IMR-90 (cell line): ENCODE measurements around the gene CMTR1. TPM values are rescaled to one million over a fixed set of nuclear protein-coding genes. Genes with fewer than 3 reads are reported as not detected.

ENCODE experiments used
- ATAC-seq: fragments of 200-7000 bp; cut with Tn5 transposase; 2 replicates; pipeline ENCODE4 v1.9.1; 2020; ENCODE audit warnings: low read depth, mild to moderate bottlenecking, moderate library complexity
- BruUV-seq: library from RNA; stranded (reverse); fragments of 400-500 nt; replicated peaks from 2 replicates; lab custom pipeline; 2021; lab: Mats Ljungman, UMichigan
- CTCF ChIA-PET: fragments of 300-600 bp; formaldehyde crosslinking; extraction: SDS; loops from one replicate; lab custom pipeline; 2021; ENCODE audit warnings: antibody characterized with exemption; lab: Yijun Ruan, JAX
- POLR2A ChIA-PET: fragments of 300-600 bp; sonication (Branson Sonifier 250); formaldehyde crosslinking; loops from one replicate; lab custom pipeline; 2022; ENCODE audit warnings: antibody characterized with exemption; ENCODE audit not compliant: unreplicated experiment; lab: Charles Lee
- DNase-seq: peaks from one replicate; pipeline ENCODE4 v3.0.0; 2013
- H2AFZ ChIP-seq: replicated peaks from 2 replicates; pipeline ENCODE3; 2013; ENCODE audit warnings: low read length, mild to moderate bottlenecking; ENCODE audit not compliant: poor library complexity
- H2AK5ac ChIP-seq: 2 replicates; pipeline ENCODE4 v1.6.1; 2013; ENCODE audit warnings: low read depth, low read length, inconsistent platforms
- H2AK9ac ChIP-seq: replicated peaks from 2 replicates; pipeline ENCODE3; 2013; ENCODE audit warnings: mild to moderate bottlenecking, low read depth, low read length, moderate library complexity; ENCODE audit not compliant: poor library complexity
- H2BK120ac ChIP-seq: 2 replicates; pipeline ENCODE4 v1.6.1; 2013; ENCODE audit warnings: low read depth, low read length, inconsistent platforms
- H2BK15ac ChIP-seq: 3 replicates; pipeline ENCODE4 v1.6.1; 2013; ENCODE audit warnings: low read depth, low read length, inconsistent platforms
- H2BK20ac ChIP-seq: 2 replicates; pipeline ENCODE4 v1.6.1; 2013; ENCODE audit warnings: low read depth, mild to moderate bottlenecking, inconsistent platforms, low read length, moderate library complexity
- H2BK5ac ChIP-seq: 2 replicates; pipeline ENCODE4 v1.6.1; 2013; ENCODE audit warnings: mild to moderate bottlenecking, low read depth, low read length, inconsistent platforms; ENCODE audit not compliant: poor library complexity, severe bottlenecking
- H3K14ac ChIP-seq: replicated peaks from 2 replicates; pipeline ENCODE4 v1.6.1; 2013; ENCODE audit warnings: low read depth, low read length, inconsistent platforms
- H3K18ac ChIP-seq: 2 replicates; pipeline ENCODE4 v1.6.1; 2013; ENCODE audit warnings: low read depth, low read length, control low read depth
- H3K23ac ChIP-seq: 2 replicates; pipeline ENCODE4 v1.6.1; 2013; ENCODE audit warnings: low read depth, low read length, inconsistent platforms
- H3K27ac ChIP-seq: 2 replicates; pipeline ENCODE4 v1.5.1; 2013; ENCODE audit warnings: mild to moderate bottlenecking, control low read depth, low read length; ENCODE audit not compliant: insufficient read depth
- H3K27me3 ChIP-seq: 2 replicates; pipeline ENCODE4 v1.6.1; 2013; ENCODE audit warnings: low read length; ENCODE audit not compliant: control insufficient read depth, insufficient read depth
- H3K36me3 ChIP-seq: 2 replicates; pipeline ENCODE4 v1.6.1; 2013; ENCODE audit warnings: low read length, mixed read lengths; ENCODE audit not compliant: control insufficient read depth, insufficient read depth
- H3K4ac ChIP-seq: 2 replicates; pipeline ENCODE4 v1.6.1; 2013; ENCODE audit warnings: low read depth, low read length, inconsistent platforms
- H3K4me1 ChIP-seq: 2 replicates; pipeline ENCODE4 v1.6.1; 2013; ENCODE audit warnings: low read length, mixed read lengths; ENCODE audit not compliant: control insufficient read depth, insufficient read depth
- H3K4me2 ChIP-seq: 2 replicates; pipeline ENCODE4 v1.6.1; 2013; ENCODE audit warnings: low read depth, mild to moderate bottlenecking, control low read depth, low read length, moderate library complexity
- H3K4me3 ChIP-seq: 2 replicates; pipeline ENCODE4 v1.5.1; 2013; ENCODE audit warnings: low read depth, mild to moderate bottlenecking, control low read depth, low read length, moderate library complexity; ENCODE audit not compliant: insufficient read depth
- H3K56ac ChIP-seq: 2 replicates; pipeline ENCODE4 v1.6.1; 2013; ENCODE audit warnings: low read length, inconsistent platforms; ENCODE audit not compliant: insufficient read depth; ENCODE audit errors: extremely low read depth
- H3K79me1 ChIP-seq, 2 experiments: 2 replicates each; pipeline ENCODE4 v1.6.1; 2013; ENCODE audit warnings: low read length in 2 of 2, inconsistent platforms in 1 of 2, low read depth in 1 of 2
- H3K9ac ChIP-seq: 2 replicates; pipeline ENCODE4 v1.6.1; 2013; ENCODE audit warnings: low read depth, low read length, control low read depth
- H3K9me1 ChIP-seq: 2 replicates; pipeline ENCODE4 v1.6.1; 2013; ENCODE audit warnings: low read length, inconsistent platforms; ENCODE audit not compliant: insufficient read depth
- H3K9me3 ChIP-seq: 2 replicates; pipeline ENCODE4 v1.6.1; 2013; ENCODE audit warnings: low read length; ENCODE audit not compliant: control insufficient read depth, insufficient read depth
- H4K20me1 ChIP-seq: 2 replicates; pipeline ENCODE4 v1.6.1; 2013; ENCODE audit warnings: low read length, inconsistent platforms; ENCODE audit not compliant: insufficient read depth
- H4K5ac ChIP-seq: 2 replicates; pipeline ENCODE4 v1.6.1; 2013; ENCODE audit warnings: mild to moderate bottlenecking, low read depth, low read length, control low read depth
- H4K8ac ChIP-seq, 2 experiments: 2 replicates each; pipeline ENCODE4 v1.6.1; 2013; ENCODE audit warnings: low read depth in 2 of 2, low read length in 2 of 2, control low read depth in 1 of 2, inconsistent platforms in 1 of 2
- H4K91ac ChIP-seq: 2 replicates; pipeline ENCODE4 v1.6.1; 2013; ENCODE audit warnings: low read depth, low read length, inconsistent platforms; ENCODE audit not compliant: insufficient read depth
- CEBPB ChIP-seq: IDR thresholded peaks from 2 replicates; pipeline ENCODE4 v1.6.1; 2012; ENCODE audit warnings: low read depth, low read length, improper control_type of control experiment
- CHD1 ChIP-seq: IDR thresholded peaks from 2 replicates; pipeline ENCODE4 v1.6.1; 2012; ENCODE audit warnings: low read depth, low read length, improper control_type of control experiment
- MAFK ChIP-seq: IDR thresholded peaks from 2 replicates; pipeline ENCODE4 v1.6.1; 2012; ENCODE audit warnings: low read depth, low read length, improper control_type of control experiment
- MAZ ChIP-seq: IDR thresholded peaks from 2 replicates; pipeline ENCODE4 v1.6.1; 2012; ENCODE audit warnings: low read depth, mild to moderate bottlenecking, low read length, improper control_type of control experiment, moderate library complexity, borderline replicate concordance
- RAD21 ChIP-seq: IDR thresholded peaks from 2 replicates; pipeline ENCODE4 v1.6.1; 2012; ENCODE audit warnings: low read length, improper control_type of control experiment
- RCOR1 ChIP-seq: IDR thresholded peaks from 2 replicates; pipeline ENCODE4 v1.6.1; 2012; ENCODE audit warnings: mild to moderate bottlenecking, low read length, improper control_type of control experiment; ENCODE audit not compliant: insufficient replicate concordance
- RFX5 ChIP-seq: IDR thresholded peaks from 2 replicates; pipeline ENCODE4 v1.8.0; 2012; ENCODE audit warnings: low read depth, mild to moderate bottlenecking, low read length, moderate library complexity
- WGBS, 2 experiments: methylation state at CpG; one replicate each; pipeline versions ENCODE4 v1.1.5 to v1.1.7; 2013; ENCODE audit warnings: missing lambda C conversion rate in 2 of 2; ENCODE audit not compliant: insufficient read length in 1 of 2; ENCODE audit errors: extremely low coverage in 2 of 2; 5-methylcytosine and 5-hydroxymethylcytosine counted together
- dilution Hi-C: fragments of 300-500 bp; cut with HindIII; formaldehyde crosslinking; loops from one replicate; pipeline ENCODE4 v1.14.3; 2018; ENCODE audit warnings: low sequenced_read_pairs; ENCODE audit not compliant: unreplicated experiment
- in situ Hi-C: fragments of 300-500 bp; cut with MboI; formaldehyde crosslinking; loops from 3 replicates; pipeline ENCODE4 v1.14.3; 2019; ENCODE audit warnings: low sequenced_read_pairs, inconsistent platforms, mixed read lengths
- intact Hi-C: fragments of 100-400 bp; cut with micrococcal nuclease; formaldehyde crosslinking; loops from 2 replicates; pipeline ENCODE4 v1.10.0; 2022
- polyA plus RNA-seq, 3 experiments: library from polyadenylated mRNA; depleted of rRNA; stranded (reverse); fragments of >200 nt; gene quantifications; 2 replicates each; pipeline ENCODE4 v1.2.3, GENCODE V29; 2012; ENCODE audit warnings: low replicate concordance in 1 of 3
- total RNA-seq: library from RNA; depleted of rRNA; stranded (reverse); fragments of >200 nt; gene quantifications from 2 replicates; pipeline ENCODE4 v1.2.3, GENCODE V29; 2012

CMTR1 gene
- total and polyA plus RNA-seq, 2 of the 4 experiments (the other 2 are of a cell fraction) = 22.6 to 30.1 TPM

GRCh38 chr6:37480951-37481534 is 48.0 kb downstream of the CMTR1 start:
- Histone ChIP-seq H3K4ac (no peak overlapping the region), H3K27me3 (no peaks in the 10 kb centered on the region), H3K79me1 (no peaks in the 10 kb centered on the region), H3K27ac (no peak overlapping the region), H3K9me3 (no peaks in the 10 kb centered on the region), H4K5ac (no peak overlapping the region), H3K4me3 (no peak overlapping the region), H3K4me1 (no peaks in the 10 kb centered on the region), H3K36me3 (peaks cover 50% of the 10 kb centered on the region), H3K9me1 (0 out of 2 replicates have a peak, but pooled peaks cover under 1% of the 10 kb centered on the region), H2BK5ac (no peak overlapping the region), H3K56ac (no peak overlapping the region), H3K9ac (no peak overlapping the region), H4K20me1 (peaks cover 13% of the 10 kb centered on the region), H3K23ac (no peak overlapping the region), H4K8ac (no peak overlapping the region), H2AK5ac (no peak overlapping the region), H4K91ac (no peak overlapping the region), H3K18ac (no peak overlapping the region), H2BK120ac (no peak overlapping the region), H2AK9ac (peak overlapping the region; percentile 69), H3K14ac (no peak overlapping the region), H2BK20ac (no peak overlapping the region), H3K4me2 (no peak overlapping the region), H2BK15ac (no peak overlapping the region), H2AFZ (no peak overlapping the region)
- dilution Hi-C loops = no loop called here
- POLR2A ChIA-PET = no interaction called here
- no peak for TF ChIP-seq MAZ
- TF ChIP-seq CHD1 = no peak
- TF ChIP-seq MAFK = no peak
- no peak for TF ChIP-seq RAD21
- no peak for TF ChIP-seq RFX5
- TF ChIP-seq RCOR1 = no peak
- TF ChIP-seq CEBPB = no peak
- CTCF ChIA-PET = no interaction called here
- WGBS, 2 experiments = no CpG with 5 or more reads among the region's 7 CpGs
- BruUV-seq = no TSS peak
- intact Hi-C loops = loop anchor here (5.0 kb wide), 1 partner anchor 1011 kb away; no protein-coding TSS in a partner anchor
- in situ Hi-C loops = loop anchor here (5.0 kb wide), 1 partner anchor 211 kb away; no protein-coding TSS in a partner anchor
- no peak for DNase-seq
- ATAC-seq = no peak
